Activated naive CD8-positive, alpha-beta T cell treated with anti-CD3 and anti-CD28 coated beads, Interleukin-2, amount 10 ng/mL, durations not matched to agents 7 days and 5 days (primary cell): ENCODE measurements around the gene RAB12. TPM values are rescaled to one million over a fixed set of nuclear protein-coding genes. Genes with fewer than 3 reads are reported as not detected.
A peak's percentile ranks its signal among the peaks of the same experiment; 100 is the strongest.
"Not testable (repeated sequence)": the region's sequence is repeated elsewhere in the genome, so short reads cannot be mapped to it uniquely, and the experiment has no call there.

Experiments used
- ATAC-seq: fragments of 150-1000 bp; cut with Tn5 transposase; one replicate; pipeline ENCODE4 v1.10.0; 2021; ENCODE audit warnings: low read depth, moderate library complexity
- POLR2A ChIA-PET: fragments of 350-600 bp; sonication (Branson Sonifier 250); formaldehyde crosslinking; loops from one replicate; lab custom pipeline; 2021; ENCODE audit warnings: antibody characterized with exemption; lab: Charles Lee
- DNase-seq: peaks from one replicate; pipeline ENCODE4 v3.0.0; 2021
- H3K27ac Mint-ChIP-seq: one replicate; pipeline ENCODE4 v1.8.0; 2022; ENCODE audit warnings: mild to moderate bottlenecking, mixed read lengths
- H3K27me3 Mint-ChIP-seq: one replicate; pipeline ENCODE4 v1.8.0; 2022; ENCODE audit warnings: mild to moderate bottlenecking, moderate library complexity, mixed read lengths
- H3K36me3 Mint-ChIP-seq: one replicate; pipeline ENCODE4 v1.8.0; 2021; ENCODE audit warnings: mild to moderate bottlenecking, mixed read lengths
- H3K4me1 Mint-ChIP-seq: one replicate; pipeline ENCODE4 v1.8.0; 2021; ENCODE audit warnings: mixed read lengths
- H3K4me3 Mint-ChIP-seq: one replicate; pipeline ENCODE4 v1.8.0; 2022; ENCODE audit warnings: mild to moderate bottlenecking, moderate library complexity, mixed read lengths
- H3K9me3 Mint-ChIP-seq: one replicate; pipeline ENCODE4 v1.8.0; 2021; ENCODE audit warnings: mixed read lengths
- total RNA-seq, 2 experiments: library from RNA; stranded (reverse); gene quantifications; one replicate each; pipeline ENCODE4 v1.2.3, GENCODE V29; 2021

RAB12 gene, protein sequence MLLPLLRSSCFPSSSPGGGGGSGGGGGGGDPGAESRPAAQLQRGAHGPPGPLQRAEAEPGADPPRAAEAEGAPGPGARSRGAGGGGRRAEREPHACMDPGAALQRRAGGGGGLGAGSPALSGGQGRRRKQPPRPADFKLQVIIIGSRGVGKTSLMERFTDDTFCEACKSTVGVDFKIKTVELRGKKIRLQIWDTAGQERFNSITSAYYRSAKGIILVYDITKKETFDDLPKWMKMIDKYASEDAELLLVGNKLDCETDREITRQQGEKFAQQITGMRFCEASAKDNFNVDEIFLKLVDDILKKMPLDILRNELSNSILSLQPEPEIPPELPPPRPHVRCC
- total RNA-seq, result 10 to 100 TPM; 18.5 to 20.2 TPM

DNA sequence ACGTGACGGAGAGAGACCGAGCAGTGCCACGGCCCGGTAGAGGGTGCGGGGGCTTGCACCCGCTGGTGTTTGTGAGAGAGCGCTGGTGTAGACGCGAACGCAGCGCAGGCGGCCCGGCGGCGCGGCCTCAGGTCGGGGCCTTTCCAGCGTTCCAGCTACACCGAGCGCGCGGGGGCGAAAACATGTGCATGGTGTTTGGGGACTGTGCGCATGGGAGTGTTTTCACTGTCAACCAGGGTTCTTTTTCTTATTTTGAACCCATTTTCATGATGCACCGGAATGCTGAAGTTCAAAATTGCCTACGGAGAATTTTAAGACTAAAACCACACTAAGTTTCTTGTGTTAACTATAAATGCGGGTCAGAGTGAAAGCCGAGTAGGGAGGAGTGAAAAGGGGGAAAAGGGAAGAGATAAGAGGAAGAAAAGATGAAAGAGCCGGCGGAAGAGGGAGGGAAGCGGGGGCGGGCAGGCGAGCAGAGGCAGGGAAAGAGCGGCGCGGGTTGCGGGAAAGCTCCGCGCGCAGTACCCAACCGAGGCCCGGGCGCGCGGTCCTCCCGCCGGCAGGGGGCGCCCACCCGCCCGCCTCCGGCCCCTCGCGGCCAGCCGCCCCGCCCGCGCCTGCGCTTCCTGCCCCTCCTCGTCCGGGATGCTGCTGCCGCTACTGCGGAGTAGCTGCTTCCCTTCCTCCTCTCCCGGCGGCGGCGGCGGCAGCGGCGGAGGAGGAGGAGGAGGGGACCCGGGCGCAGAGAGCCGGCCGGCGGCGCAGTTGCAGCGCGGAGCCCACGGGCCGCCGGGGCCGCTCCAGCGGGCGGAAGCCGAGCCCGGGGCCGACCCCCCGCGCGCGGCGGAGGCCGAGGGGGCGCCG lies at the start of gene RAB12:
TSS of gene RAB12 (plus strand) at position 643 of the 864 bp plus-strand sequence. CDS start at position 646, 3 bp downstream.
- peaks cover 2% of the 10 kb centered on the region for H3K27me3 Mint-ChIP-seq
- POLR2A ChIA-PET, result interaction anchor here (0.5 to 1.2 kb wide), 5 partner anchors 9 to 528 kb away, joined by 3 to 6 read pairs (median 3); partner anchors contain the start of gene ANKRD12
- H3K9me3 Mint-ChIP-seq, result no peaks in the 10 kb centered on the region
- peak within 1 kb of the TSS; percentile 89 for H3K27ac Mint-ChIP-seq
- H3K4me3 Mint-ChIP-seq, result peak within 1 kb of the TSS; percentile 94
- H3K36me3 Mint-ChIP-seq, result no peaks in the 10 kb centered on the region
- ATAC-seq (peak; percentile 90), DNase-seq (peak; percentile 93)
- peaks cover 39% of the 10 kb centered on the region for H3K4me1 Mint-ChIP-seq

DNA sequence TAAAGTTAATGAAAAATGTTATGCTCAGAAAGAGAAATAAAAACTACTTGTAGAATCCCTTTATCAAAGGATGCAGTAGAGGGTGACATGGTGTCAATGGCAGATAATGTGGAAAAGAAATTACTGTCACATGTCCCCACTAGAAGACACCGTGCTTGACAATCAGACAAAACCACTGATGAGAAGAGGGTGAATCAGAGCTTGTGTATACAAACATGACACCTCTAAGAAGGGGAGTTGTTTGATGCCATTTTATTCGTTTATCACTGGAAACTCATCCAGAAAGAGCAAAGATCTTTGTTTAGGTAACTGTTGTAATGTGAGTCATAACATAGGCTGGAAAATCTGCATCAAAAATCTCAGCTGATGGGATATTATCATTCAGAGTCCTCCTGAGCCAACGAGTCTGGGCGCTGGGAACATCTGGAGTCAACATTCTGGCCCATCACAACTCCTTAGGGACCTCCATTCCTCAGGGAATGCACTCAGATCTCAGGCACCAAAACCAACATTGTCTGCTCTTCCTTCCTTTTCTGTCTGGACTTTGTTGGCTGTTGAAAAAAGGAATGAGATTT lies 49.5 kb upstream of the RAB12 start:
- Mint-ChIP-seq H3K27ac (no peak overlapping the region), H3K36me3 (no peaks in the 10 kb centered on the region), H3K9me3 (no peaks in the 10 kb centered on the region), H3K4me3 (no peak overlapping the region), H3K4me1 (no peaks in the 10 kb centered on the region), H3K27me3 (peaks cover 8% of the 10 kb centered on the region)
- DNase-seq (no peak), ATAC-seq (no peak)
- POLR2A ChIA-PET, result no interaction called here

DNA sequence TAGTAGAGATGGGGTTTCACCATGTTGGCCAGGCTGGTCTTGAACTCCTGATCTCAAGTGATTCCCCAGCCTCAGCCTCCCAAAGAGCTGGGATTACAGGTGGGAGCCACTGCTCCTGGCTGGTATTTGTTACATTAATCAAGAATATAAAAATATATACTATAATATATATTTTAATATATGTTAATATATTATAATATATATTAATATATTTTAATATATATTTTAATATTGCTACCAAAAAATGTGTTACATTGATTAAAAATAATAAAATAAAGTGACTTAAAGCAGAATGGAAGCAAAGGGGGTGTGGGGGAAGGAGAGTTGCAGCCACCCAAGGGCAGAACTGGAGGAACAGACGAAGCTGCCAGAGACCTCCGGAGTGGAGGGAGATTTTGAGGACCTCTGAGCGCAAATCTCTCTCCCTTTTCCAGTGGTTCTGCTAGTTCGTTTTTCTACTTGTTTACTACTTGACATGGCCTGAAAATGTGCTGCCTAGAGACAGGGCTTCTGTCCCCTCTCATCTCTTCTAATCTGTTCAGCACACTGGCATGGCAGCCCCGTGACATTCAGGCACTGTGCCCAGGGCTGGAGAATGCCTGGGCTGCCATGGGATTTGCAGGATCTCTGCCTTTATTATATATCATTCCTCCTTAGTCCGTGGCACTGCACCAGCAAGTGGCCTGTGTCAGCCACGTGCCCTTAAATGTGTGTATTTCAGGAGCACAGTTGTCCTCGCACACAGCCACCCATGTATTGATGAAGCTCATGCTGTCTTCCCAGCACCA lies 47.9 kb upstream of the RAB12 start:
- POLR2A ChIA-PET, result no interaction called here
- no peak for ATAC-seq

DNA sequence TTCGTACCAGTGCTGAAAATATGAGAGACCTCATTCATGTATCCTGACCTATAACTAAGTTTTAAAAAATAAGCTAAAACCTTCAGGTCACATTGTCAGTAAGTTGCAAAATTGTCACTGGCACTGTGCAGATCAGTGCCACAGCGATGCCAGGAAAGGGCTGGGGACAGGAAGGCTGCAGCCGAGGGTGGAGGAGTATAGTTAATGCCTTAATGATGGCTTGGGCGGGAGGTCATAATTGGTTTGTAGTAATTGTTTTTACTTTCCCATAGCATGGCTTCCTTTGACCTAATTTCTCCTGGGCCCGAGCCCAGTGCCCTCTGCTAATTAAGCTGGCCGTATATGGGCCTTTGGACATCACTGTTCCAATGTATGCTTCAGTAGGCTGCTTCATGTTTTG lies 47.2 kb upstream of the RAB12 start:
- peaks cover 18% of the 10 kb centered on the region for H3K27me3 Mint-ChIP-seq

More for the DNA sequence above, 47.9 kb upstream of the RAB12 start:
- DNase-seq, result no peak
- no peaks in the 10 kb centered on the region for H3K36me3 Mint-ChIP-seq
- H3K9me3 Mint-ChIP-seq, result no peaks in the 10 kb centered on the region
- H3K4me1 Mint-ChIP-seq, result no peaks in the 10 kb centered on the region
- H3K27me3 Mint-ChIP-seq, result peaks cover 12% of the 10 kb centered on the region
- H3K27ac Mint-ChIP-seq, result no peak overlapping the region
- H3K4me3 Mint-ChIP-seq, result no peak overlapping the region

DNA sequence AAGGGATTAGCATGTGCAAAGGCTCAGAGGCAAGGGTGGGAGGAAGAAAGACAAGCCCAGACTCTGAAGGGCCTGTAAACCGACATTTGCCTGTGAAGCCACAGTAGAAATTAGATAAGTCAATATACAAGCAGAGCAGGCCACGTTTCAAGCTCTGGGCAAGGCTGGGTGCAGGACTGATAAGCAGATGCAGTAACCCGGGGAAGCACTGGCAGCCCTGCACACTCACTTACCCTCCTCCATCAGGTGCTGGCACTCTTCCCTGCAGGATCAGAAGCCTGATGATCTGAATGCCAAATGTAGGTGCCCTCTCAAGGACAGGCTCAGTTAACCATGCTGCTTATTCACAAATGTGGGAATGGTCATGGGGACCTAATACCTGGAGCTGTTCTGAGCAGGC lies 46.3 kb upstream of the RAB12 start:
- H3K4me3 Mint-ChIP-seq, result no peak overlapping the region
- no peaks in the 10 kb centered on the region for H3K36me3 Mint-ChIP-seq
- POLR2A ChIA-PET, result no interaction called here
- H3K27ac Mint-ChIP-seq, result no peak overlapping the region
- ATAC-seq (no peak), DNase-seq (no peak)
- peaks cover 16% of the 10 kb centered on the region for H3K27me3 Mint-ChIP-seq
- H3K4me1 Mint-ChIP-seq, result no peaks in the 10 kb centered on the region
- H3K9me3 Mint-ChIP-seq, result no peaks in the 10 kb centered on the region

More for the DNA sequence above, 47.2 kb upstream of the RAB12 start:
- DNase-seq (no peak), ATAC-seq (no peak)
- POLR2A ChIA-PET, result no interaction called here
- no peaks in the 10 kb centered on the region for H3K9me3 Mint-ChIP-seq
- no peaks in the 10 kb centered on the region for H3K4me1 Mint-ChIP-seq
- no peak overlapping the region for H3K27ac Mint-ChIP-seq
- H3K36me3 Mint-ChIP-seq, result no peaks in the 10 kb centered on the region
- H3K4me3 Mint-ChIP-seq, result no peak overlapping the region

DNA sequence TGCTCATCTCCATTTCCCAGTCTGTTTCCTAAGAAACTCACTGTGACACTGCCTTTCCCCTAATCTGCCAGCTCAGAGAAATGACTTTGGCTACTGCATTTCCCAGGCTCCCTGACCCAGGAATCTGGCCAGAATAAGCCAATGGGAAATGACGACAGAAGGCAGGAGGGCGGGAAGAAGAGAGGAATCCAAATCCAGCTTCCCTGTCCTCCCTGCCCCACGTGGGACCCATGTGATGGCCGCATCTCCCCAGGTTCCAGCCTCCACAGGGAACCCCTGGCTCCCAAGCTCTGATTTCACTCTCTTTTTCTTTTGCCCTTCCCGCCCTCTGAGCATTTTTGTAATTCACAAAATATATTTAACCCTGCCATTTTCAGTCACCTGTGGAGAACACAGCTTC lies 37.8 kb upstream of the RAB12 start:
- ATAC-seq, result no peak
- Mint-ChIP-seq H3K9me3 (no peaks in the 10 kb centered on the region), H3K36me3 (no peaks in the 10 kb centered on the region), H3K4me1 (no peaks in the 10 kb centered on the region), H3K27ac (no peak overlapping the region), H3K4me3 (no peak overlapping the region), H3K27me3 (peaks cover 15% of the 10 kb centered on the region)
- POLR2A ChIA-PET, result no interaction called here
- no peak for DNase-seq

DNA sequence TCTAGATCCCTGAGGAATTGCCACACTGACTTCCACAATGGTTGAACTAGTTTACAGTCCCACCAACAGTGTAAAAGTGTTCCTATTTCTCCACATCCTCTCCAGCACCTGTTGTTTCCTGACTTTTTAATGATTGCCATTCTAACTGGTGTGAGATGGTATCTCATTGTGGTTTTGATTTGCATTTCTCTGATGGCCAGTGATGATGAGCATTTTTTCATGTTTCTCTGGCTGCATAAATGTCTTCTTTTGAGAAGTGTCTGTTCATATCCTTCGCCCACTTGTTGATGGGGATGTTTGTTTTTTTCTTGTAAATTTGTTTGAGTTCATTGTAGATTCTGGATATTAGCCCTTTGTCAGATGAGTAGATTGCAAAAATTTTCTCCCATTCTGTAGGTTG lies 35.5 kb upstream of the RAB12 start:
- H3K27me3 Mint-ChIP-seq, result peaks cover 20% of the 10 kb centered on the region
- H3K9me3 Mint-ChIP-seq, H3K27ac Mint-ChIP-seq, H3K4me3 Mint-ChIP-seq, H3K4me1 Mint-ChIP-seq, H3K36me3 Mint-ChIP-seq, POLR2A ChIA-PET, DNase-seq, ATAC-seq: not testable (repeated sequence)

DNA sequence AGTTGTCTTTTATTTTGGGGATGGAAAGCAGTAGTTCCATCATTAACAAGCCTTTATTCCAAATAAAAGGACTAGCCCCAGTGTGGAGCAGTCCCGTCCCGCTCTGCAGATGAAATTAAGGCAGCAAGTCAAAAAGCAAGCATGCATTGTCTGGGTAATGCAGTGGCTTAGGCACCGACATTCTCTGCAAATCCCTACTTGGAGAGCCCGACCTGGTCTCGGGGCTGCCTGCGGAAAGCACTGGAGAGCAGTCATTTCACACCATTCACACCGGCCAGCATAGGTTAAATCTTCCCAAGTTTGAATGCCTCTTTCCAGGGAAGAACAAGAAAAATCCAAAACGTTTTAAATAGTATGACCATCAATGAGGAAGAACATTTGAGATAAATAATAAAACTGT lies 24.4 kb upstream of the RAB12 start:
- H3K36me3 Mint-ChIP-seq, result no peaks in the 10 kb centered on the region
- no peaks in the 10 kb centered on the region for H3K9me3 Mint-ChIP-seq
- no peaks in the 10 kb centered on the region for H3K4me1 Mint-ChIP-seq
- DNase-seq, result no peak
- POLR2A ChIA-PET, result no interaction called here
- no peak for ATAC-seq
- H3K4me3 Mint-ChIP-seq, result no peak overlapping the region
- peaks cover 9% of the 10 kb centered on the region for H3K27me3 Mint-ChIP-seq
- H3K27ac Mint-ChIP-seq, result no peak overlapping the region

DNA sequence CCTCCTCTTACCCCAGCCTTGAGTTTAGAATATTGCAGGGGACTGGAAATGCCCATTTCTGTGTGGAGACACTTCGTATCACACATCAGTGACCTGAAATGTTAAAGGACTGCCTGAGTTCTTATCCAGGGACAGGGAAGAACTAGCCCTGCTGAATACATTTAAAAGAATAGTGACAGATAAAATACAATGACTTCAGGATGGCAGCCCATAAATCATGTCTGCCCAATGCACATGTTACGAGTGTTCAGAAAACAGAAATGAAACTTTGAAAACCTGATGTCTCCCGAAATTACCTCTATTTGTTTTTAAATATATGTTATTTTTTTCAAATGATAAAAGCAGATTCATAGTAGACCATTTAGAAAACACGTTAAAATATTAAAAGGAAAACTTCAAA lies 22.3 kb upstream of the RAB12 start:
- ATAC-seq (no peak), DNase-seq (no peak)
- Mint-ChIP-seq H3K4me1 (no peaks in the 10 kb centered on the region), H3K36me3 (no peaks in the 10 kb centered on the region), H3K9me3 (peaks cover 6% of the 10 kb centered on the region), H3K27me3 (peaks cover 5% of the 10 kb centered on the region), H3K4me3 (no peak overlapping the region), H3K27ac (no peak overlapping the region)
- POLR2A ChIA-PET, result no interaction called here

DNA sequence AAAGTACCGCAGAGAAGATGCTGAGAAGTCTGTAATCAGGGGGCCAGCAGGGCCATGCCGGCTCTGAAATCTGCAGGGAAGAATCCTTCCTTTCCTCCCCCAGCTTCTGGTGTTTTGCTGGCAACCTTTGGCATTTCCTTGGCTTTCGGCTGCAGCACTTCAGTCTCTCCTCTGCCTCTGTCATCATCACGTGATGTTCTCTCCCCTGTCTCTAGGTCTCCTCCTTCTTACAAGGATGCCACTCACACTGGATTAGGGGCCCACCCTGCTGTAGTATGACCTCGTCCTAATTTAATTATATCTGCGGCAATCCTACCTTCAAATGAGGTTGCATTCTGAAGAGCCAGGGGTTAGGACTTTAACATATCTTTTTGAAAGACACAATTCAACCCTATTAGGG lies 13.8 kb upstream of the RAB12 start:
- H3K27me3 Mint-ChIP-seq, result peaks cover 21% of the 10 kb centered on the region
- no peaks in the 10 kb centered on the region for H3K4me1 Mint-ChIP-seq
- ATAC-seq, result no peak
- H3K36me3 Mint-ChIP-seq, result no peaks in the 10 kb centered on the region
- no peak overlapping the region for H3K4me3 Mint-ChIP-seq
- POLR2A ChIA-PET, result no interaction called here
- H3K9me3 Mint-ChIP-seq, result peaks cover 1% of the 10 kb centered on the region
- no peak overlapping the region for H3K27ac Mint-ChIP-seq
- no peak for DNase-seq

DNA sequence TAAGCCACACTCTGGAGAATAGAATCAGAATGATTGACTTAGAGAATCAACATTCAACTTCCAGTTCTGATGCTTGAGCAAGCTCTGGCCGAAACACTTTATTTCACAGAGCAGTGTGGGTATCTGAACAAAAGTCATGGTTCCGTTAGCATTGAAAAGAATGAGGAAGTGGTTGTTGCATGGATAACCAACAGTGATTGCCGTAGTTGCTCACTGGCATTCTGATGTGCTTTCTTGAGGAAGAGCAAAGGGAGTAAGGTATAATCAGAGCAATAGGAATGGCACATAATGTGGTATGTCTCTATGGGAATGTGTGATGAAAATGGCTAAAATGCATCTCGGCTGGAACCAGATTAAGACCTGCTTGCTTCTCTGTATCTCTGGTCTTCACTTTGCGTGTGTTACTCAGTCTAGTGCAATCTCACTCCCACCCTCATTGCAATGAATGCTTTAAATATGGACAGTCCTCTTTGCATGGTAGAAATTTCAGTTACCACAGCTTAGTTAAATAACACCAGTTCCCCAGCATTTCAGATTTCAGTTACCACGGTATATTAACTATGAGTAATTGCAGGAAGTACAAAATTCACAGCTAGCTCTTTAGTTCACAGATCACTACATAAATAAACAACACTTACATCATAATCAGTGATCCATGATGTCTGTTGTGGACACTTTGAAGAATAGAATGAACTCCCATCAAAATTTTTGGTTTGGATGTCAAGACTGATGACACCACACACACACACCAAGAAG lies 7.8 kb upstream of the RAB12 start:
- Mint-ChIP-seq H3K27ac (no peak overlapping the region), H3K9me3 (no peaks in the 10 kb centered on the region), H3K27me3 (peaks cover 25% of the 10 kb centered on the region), H3K4me3 (no peak overlapping the region), H3K4me1 (peaks cover 14% of the 10 kb centered on the region), H3K36me3 (no peaks in the 10 kb centered on the region)
- no peak for DNase-seq
- no peak for ATAC-seq
- POLR2A ChIA-PET, result no interaction called here

DNA sequence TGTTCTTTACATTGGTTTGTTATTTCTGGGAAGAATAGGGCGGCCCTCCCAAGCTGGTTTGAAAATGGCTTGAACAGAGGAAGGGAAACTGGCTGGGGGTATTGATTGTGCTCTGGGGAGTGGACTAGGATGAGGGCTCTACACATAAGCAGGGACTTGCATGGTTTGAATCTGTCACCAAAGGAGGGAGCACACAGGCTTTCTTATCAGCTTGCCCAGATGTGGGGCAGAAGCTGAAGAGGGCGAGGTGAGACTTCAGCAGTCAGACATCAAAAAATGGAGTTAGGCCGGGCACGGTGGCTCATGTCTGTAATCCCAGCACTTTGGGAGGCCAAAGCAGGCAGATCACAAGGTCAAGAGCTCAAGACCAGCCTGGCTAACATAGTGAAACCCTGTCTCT lies 7.2 kb upstream of the RAB12 start:
- no peak for DNase-seq
- H3K27me3 Mint-ChIP-seq, result peaks cover 25% of the 10 kb centered on the region
- H3K4me1 Mint-ChIP-seq, result peaks cover 14% of the 10 kb centered on the region
- no peak overlapping the region for H3K4me3 Mint-ChIP-seq
- ATAC-seq, result no peak
- H3K27ac Mint-ChIP-seq, result no peak overlapping the region
- no peaks in the 10 kb centered on the region for H3K36me3 Mint-ChIP-seq
- H3K9me3 Mint-ChIP-seq, result no peaks in the 10 kb centered on the region
- POLR2A ChIA-PET, result no interaction called here
